ENCODE data around the gene PAX8.

GRCh38 chr2:113275556-113276215 is 3.0 kb downstream of the PAX8 start:
- TF ChIP-seq CTCF (IDR thresholded peaks at IDR 0.05), result no peak
- TF ChIP-seq POLR2A (IDR thresholded peaks at IDR 0.05), result no peak
- TF ChIP-seq POLR2AphosphoS5 (IDR thresholded peaks at IDR 0.05), result no peak
- TF ChIP-seq EP300 (IDR thresholded peaks at IDR 0.05), result no peak

Data from stomach (tissue), 4 donors.